GM18498 (cell line): ENCODE results near the gene DCUN1D4.

Experiments
- ATAC-seq: cut with Tn5 transposase; IDR thresholded peaks from one replicate; pipeline ENCODE4 v1.9.1; 2021; ENCODE audit warnings: mild to moderate bottlenecking, moderate library complexity; ENCODE audit not compliant: unreplicated experiment

DCUN1D4 gene

DNA sequence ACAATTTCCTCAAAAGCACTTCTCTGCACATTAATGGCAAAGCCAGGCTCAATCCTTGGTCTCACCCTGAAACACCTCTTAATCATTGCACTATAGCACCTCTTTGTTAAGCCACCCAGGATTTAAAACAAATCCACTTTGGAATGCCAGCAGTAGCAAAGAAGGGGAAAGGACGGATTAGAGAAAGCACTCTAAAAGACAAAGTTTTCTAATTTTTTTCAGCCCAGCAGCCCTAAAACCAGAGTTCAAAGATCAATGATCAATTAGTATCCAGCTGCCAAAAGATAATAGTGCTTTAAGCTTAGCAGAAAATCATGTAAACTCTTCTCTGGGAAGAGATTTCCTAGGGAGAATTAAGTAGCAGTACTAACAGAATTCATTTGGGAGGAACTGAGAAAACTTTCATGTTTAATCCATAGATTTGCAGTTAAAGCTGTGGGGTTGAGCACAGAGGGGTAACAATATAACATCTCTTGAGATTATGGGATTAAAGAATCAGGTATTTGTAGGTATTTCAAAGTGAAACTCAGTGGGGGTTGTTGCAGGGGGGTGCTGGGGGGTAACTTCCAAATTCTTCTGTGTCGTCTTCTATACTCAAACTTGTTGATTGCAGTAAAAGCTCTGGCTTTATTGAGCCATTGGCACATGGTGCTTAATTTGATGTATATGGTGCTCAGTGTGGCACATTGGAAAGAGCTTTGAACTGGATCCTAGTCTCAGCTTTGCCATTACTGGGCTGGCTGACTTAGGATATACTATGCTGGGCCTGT lies 115.4 kb downstream of the DCUN1D4 start:
- no peak for ATAC-seq

GRCh38 chr4:51960486-51960885 lies 117.5 kb downstream of the DCUN1D4 start:
- ATAC-seq: no peak

- no peak for ATAC-seq
These were observed 121.0 kb downstream of the DCUN1D4 start for GRCh38 chr4:51963841-51964517.

GRCh38 chr4:51965862-51966261 lies 122.9 kb downstream of the DCUN1D4 start:
- ATAC-seq: no peak
